ENCODE data around the gene DENND1A. TPM values are rescaled to one million over a fixed set of nuclear protein-coding genes. Genes with fewer than 3 reads are reported as not detected.
"Not testable (repeated sequence)": the region's sequence is repeated elsewhere in the genome, so short reads cannot be mapped to it uniquely, and the experiment has no call there.

Gene DENND1A
- total RNA-seq, 1 donor from 2014 or later, result 6.9 TPM

DNA sequence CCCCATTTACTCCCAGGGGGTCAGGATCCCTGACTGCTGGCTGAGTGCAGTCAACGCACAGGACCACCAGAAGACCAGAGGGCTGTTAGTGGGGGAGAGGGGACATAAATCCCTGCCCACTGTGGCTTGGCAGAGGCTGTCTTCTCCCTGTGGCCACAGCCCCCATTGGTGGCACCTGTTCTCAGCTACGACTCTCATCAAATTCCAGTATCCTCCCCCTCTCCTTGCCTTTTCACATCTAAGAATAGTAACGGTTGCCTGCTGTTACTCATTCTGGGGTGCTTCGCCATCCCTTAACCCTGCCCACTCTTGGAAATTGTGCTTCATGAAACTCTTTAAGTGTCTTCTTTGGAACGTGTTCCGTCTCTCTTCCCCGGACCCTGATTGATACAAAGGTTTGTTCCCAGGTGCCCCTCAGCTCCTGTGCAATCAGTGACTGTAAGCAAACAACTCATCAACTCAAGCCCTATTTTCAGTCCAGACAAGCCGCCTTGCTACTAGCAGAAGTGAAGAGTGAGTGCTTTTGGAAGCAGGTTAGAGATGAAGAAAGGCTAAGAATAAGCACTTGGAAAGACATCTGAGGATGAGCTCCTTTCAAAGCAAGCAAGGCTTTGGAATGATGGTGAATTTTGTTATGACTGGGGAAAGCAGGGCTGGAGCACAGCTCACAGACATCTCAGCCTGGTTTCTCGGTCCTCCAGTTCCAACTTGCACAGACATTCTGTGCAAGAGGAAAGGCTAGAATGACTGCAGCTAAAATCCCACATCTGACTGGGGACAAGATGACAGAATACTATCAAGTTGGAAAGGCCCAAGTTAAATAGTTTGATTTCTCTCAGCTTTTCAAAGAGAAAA, 22.9 kb upstream of the DENND1A start:
- DNase-seq (ENCODE audit: low read depth in 2 of 2), result no peak

DNA sequence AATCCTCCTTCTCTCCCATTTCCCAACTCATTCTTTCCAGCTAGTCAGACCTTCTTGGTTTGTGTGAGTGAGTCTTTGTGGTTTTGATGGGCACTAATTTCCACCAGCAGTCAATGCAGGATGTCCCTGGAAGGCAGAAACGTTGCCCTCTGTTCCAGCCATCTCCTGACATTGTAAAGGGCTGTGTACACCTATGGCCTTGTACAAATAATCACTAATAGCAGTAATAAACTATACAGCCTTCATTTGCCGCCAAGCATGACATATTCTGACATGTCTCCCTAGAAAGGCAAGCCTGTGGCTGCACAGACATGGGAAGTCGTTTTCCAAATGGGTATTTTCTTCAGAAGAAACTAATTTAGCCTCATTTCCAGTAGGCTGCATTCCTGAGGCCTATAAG, 18.4 kb upstream of the DENND1A start:
- no peak for DNase-seq (ENCODE audit: low read depth in 2 of 2)

DNA sequence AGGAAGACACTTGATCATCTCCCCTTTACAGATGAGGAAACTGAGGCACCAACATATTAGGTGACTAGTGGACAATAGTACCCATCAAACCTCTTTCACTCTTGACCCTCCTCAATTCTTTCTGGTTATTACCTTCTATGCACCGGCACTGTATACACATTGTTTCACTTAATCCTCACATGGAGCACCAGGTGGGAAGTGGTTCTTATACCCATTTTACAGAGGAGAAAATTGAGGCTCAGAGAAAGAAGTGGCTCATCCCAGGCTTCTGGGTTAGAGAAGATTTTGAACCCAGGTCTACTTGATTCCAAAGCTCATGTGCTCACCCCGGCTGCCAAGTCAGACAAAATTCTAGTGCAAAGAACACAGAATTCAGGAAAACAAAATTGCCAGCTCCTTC, 17.4 kb upstream of the DENND1A start:
- no peak for DNase-seq (ENCODE audit: low read depth in 2 of 2)

DNA sequence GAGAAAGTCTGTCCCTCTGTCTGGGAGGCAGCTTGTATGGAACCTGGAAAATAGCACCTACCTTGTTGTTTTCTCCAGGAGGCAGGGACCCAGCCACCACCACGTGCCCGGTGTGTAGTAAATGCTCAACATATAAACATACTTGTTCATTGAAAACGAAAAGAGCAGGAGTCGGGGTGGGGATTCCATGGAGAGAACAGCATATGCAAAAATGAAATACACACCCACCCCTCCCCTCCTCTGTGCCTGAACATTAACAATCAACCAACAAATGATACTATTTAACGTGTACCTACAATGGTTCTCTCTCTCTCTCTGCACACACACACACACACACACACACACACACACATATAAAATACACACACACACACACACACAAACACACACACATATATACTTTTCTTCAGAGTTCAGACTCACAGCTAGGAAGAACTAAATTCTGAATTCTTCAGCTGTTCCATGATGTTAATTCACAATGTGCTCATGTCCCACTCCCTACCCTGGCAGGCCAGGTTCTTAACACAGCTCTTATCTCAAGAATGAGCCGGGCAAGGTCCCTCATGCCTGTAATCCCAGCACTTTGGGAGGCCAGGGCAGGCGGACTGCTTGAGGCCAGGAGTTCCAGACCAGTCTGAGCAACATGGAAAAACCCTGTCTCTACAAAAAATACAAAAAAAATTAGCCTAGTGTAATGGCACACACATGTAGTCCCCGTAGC, 16.3 kb upstream of the DENND1A start:
- no peak for DNase-seq (ENCODE audit: low read depth in 2 of 2)

DNA sequence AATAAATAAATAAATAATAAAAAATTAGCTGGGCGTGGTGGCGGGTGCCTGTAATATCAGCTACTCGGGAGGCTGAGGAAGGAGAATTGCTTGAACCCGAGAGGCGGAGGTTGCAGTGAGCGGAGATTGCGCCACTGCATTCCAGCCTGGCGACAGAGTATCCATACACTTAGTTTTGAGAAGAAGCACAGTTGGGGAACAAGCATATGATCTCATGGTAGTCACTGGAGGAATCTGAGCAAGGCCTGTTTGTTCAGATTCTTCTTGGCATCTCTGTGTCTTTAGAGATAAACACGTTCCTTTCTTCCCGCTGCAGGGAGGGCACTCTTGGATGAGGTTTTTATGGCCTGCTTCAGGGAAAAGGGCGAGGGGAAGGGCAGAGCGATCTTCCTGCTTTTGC, 15.6 kb upstream of the DENND1A start:
- DNase-seq (ENCODE audit: low read depth in 2 of 2), result no peak

DNA sequence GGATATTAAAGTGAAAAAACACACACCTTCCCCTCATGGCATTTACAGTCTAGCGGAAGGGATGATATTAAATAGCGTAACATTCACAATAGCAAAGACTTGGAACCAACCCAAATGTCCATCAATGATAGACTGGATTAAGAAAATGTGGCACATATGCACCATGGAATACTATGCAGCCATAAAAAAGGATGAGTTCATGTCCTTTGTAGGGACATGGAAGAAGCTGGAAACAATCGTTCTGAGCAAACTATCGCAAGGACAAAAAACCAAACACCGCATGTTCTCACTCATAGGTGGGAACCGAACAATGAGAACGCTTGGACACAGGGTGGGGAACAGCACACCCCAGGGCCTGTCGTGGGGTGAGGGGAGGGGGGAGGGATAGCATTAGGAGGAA, 14.5 kb upstream of the DENND1A start:
- not testable (repeated sequence) for DNase-seq (ENCODE audit: low read depth in 2 of 2)

DNA sequence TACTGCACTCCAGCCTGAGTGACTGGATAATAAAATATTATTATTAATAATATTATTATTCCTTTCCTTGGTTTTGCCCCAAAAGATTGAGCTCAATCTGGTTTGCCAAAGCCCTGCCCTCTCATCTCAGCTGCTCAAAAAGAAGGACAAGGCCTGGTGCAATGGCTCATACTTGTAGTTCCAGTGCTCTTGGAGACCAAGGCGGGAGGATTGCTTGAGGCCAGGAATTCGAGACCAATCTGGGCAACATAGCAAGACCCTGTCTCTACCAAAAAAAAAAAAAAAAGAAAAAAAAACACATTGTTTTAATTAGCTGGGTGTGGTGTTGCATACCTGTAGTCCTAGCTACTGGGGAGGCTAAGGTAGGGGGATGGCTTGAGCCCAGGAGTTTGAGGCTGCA, 13.7 kb upstream of the DENND1A start:
- DNase-seq (ENCODE audit: low read depth in 2 of 2), result no peak

DNA sequence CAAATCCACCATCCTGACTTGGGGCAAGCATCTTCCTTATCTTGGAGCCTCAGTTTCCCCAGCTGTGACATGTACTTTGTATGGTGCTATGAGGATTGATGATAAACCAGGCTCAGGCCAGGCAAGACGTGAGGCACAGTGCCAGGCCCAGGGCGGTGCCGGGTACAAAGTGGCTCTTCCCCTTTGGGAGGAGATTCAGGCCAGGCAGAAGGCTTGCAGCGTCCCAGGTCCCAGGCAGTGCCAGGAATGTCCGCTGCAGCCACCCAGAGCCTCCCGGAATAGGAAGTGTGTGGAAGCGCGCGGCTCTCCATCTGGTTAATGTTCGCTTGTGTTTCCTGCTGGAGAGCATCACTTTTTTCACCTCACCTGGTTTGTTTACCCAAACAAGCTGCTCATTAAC, 12.6 kb upstream of the DENND1A start:
- no peak for DNase-seq (ENCODE audit: low read depth in 2 of 2)

DNA sequence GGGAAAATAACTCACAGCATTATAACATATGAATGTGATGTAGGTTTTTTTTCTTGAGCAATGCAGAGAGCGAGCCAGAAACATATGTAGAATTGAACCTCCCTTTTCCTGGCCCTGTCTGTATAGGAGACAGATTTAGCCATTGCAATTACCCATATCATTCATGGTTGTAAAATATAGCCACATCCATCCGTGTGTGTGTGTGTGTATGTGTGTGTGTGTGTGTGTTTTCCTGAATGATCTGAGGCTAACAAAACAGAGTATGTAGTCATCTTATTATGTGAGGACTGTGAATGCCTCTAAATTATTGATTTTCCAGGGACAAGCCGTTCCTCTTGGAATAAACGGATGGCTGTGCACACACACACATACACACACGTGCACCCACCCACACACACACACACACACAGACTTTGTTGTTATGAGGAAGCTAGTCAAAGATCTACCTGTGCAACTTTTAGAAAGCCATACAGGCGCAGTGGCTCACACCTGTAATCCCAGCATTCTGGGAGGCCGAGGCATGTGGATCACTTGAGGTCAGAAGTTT, 11.7 kb upstream of the DENND1A start:
- DNase-seq (ENCODE audit: low read depth in 2 of 2), result no peak

DNA sequence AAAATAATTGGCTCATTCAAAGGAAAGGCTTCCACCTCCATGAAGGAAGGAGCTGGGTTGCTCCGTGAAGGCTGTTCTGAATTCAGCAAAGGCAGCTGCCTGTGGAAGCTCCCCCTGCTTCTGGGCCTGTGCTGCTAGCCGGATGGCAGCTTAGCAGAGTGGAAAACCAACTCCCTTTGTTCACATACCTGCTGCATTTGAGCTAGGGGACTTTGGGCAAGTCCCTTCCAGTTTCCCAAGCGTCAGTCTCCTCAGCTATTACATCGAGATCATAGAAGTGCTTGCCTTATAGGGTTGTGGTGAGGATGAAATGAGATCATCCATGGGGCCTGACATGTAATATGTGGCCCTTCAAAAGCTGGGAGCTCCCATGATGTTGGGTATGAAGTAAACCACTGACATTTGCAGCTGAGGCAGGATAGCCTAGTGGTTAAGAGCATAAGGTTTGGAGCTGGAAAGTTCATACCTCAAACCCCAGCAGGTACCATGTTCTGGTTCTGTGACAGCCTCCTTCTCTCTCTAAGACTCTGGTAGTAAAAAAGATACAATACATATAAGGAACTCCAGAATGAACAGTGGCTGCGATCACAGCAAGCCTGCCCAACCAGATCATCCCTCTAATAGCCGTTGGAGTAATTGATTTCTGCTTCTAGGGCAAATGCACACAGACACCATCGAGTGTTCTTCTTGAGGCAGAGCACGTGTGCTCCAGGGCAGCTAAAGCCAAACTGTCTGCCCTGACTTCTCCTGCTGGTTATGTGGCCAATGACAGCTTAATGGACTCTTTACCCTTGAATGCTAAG, 11.0 kb upstream of the DENND1A start:
- no peak for DNase-seq (ENCODE audit: low read depth in 2 of 2)

DNA sequence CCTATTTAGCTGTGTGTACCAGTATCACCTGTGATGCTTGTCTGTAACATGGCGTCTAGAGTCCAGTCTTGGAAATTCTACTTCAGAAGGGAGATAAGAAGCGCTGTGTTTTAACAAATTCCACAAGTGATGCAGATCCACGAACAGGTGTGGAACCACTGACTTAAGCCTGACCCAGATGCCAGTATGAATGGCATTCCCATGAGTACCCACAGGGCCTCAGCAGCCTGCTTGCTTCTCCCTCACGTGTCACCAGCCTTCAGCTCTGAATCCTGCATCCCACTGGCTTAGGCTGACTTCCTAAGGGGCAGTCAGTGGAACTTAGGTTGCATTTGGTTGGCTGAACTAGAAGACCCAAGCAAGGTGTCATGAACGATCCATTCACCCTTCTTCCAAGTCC, 8.5 kb upstream of the DENND1A start:
- no peak for DNase-seq (ENCODE audit: low read depth in 2 of 2)

DNA sequence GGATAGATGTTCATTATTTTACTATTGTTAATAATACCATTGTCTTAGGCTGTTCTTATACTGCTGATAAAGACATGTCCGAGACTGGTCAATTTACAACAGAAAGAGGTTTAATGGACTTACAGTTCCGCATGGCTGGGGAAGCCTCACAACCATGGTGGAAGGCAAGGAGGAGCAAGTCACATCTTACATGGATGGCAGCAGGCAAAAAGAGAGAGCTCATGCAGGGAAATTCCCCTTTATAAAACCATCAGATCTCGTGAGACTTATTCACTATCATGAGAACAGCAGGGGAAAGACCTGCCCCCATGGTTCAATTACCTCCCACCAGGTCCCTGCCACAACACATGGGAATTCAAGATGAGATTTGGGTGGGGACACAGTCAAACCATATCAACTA, 6.6 kb upstream of the DENND1A start:
- DNase-seq (ENCODE audit: low read depth in 2 of 2), result not testable (repeated sequence)

DNA sequence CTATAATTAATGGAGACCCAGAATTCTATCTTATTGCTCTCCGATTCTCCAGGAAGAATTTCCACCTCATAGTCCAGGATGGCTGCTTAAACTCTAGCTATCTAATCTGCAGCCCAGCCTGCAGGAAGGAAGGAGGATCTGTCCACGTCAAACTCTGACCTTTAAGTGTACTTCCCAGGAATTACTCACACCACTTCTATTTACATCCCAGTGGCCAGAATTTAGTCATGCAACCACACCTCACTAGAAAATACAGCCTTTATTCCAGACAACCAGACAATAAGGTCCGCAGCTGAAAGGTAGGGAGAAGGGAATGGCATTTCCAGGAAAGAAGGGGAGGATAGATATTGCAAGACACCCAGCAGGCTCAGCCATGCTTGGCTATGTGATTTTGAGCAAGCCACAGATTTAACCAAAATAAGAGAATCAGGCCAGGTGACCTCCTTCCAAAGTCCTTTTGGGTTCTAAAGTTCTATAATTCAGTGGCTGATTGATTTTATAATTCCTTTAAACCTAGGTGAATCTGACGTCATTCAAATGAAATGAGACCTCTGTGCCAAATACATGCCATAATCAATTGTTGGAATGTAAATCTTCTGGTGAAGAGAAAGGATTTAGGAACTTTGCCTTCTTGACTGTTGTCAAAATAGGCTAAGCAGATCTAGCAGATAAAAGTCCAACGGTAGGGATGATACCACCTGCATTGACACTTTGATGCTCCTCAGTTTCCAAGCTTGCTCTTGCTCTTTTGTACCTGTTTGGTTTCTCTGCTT, 3.7 kb upstream of the DENND1A start:
- DNase-seq (ENCODE audit: low read depth in 2 of 2), result peak; percentile 23 to 65

DNA sequence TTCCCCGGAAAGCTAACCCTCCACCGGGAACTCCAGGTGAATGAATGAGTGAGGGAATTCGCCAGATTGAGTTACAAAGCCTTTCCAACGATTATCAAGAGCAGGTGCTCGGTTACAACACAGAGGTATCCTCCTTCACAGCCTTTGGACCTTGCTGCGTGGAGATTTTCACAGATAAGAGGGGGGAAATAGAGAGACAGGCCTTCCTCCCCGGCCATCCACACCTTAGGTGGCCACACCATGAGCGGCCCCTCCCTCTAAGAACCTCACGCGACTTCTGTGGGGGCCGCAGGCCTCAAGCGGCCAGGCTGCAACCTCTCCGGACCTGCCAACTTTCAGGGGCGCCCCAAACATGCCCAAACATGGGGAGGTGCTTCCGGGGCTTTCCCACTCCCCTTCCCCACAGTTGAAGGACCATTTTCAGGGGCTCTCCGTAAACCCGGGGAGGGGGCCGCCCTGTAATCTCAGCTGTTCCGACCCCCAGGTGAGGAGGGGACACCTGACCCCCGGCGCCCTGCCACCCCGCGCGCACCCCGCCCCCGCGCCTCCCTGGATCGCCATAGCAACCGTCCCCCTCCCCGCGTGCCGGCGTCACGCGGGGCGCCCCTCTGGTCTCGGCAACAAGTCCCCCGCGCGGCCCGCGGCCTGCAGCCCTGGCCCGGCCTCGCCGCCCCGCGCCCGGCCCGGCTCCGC, 603 bp downstream of the DENND1A start:
- DNase-seq (ENCODE audit: low read depth in 2 of 2), result no peak

DNA sequence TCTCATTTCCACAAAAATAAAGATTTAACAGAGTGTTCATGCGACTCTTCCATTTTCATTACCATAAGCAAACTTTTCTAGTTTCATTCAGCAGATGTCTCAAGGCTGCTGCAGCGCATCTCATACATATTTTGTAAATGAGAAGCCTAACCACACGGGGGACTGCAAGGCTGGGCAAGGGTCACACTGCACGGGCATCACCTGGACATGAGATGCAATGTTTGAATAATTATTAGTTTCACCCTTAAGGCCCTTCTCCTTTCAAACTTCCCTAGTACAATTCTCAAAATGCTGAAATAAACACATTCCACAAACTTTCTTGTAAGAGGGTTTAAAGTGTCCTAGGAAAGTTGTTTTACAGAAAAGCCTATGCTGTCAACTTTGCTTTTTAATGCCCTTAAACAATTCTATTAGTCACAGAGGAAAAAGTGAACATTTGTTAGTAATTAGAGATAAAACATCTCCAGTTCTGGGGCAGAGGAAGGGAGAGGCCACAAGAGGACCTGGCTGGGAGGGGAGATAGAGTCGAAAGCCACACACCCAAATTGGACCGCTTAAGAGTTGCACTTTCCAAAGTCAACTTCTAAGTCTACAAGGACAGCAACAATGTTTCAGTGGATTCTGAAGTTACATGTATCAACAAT, 1.3 kb downstream of the DENND1A start:
- DNase-seq (ENCODE audit: low read depth in 2 of 2), result peak in 1 of 2 donors; percentile 10

DNA sequence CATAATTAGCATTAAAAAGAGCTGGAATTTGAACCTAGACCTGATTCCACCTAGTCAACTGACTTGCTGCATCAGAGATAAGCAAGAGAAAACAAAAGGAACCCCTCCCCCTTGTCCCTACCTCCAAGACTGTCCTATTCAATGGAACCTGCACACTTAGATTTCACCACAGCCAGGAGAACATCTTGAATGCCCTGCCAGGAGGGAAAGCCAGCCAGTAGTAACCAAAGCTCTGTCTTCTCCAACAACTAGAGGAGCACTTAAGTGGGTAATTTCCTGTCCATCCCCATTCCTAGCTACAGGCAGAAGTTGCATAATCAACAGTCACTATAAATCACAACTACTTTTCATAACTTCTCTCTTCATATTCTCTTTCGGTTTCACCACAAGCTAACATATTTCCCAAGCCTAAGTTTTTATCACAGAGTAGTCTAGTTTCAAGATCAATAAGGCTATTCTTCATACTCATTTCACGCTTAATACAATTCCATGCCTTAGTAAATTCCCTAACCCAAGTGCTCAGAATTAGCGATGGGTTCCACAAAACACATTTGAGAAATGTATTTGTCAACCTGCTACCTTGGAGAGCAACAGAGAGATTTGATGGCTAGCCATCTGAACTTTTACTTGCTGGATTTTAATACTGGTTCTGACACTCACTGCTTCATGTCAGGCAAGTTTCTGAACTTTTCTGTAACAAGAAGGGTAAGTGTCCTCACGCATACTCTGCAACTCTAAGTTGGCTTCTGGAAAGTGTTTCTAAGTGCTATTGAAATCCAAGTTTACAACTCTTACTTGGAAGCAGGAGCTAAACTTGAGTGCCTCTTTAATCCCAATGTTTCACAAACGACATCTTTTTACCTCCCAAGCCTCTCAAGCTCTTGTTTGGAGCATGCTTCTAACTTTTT, 2.0 kb downstream of the DENND1A start:
- peak; percentile 19 to 53 for DNase-seq (ENCODE audit: low read depth in 2 of 2)

DNA sequence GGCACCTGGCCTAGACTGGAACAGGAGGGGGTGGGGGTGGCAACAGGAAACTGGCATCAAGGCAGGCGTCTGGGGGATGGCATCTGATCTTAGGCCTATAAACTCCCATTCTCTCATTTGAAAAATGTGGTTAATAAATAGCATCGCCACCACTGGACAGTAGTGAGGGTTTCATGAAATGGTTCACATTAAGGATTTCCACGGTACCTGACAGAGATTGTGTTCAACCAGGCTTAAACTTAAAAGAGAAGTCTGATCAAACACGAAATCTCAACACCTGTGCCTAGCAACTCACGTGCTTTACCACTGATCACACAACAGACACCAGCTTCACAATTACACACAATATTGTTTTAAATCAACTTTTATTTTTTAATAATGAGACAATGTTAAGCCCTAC, 3.0 kb downstream of the DENND1A start:
- no peak for DNase-seq (ENCODE audit: low read depth in 2 of 2)

DNA sequence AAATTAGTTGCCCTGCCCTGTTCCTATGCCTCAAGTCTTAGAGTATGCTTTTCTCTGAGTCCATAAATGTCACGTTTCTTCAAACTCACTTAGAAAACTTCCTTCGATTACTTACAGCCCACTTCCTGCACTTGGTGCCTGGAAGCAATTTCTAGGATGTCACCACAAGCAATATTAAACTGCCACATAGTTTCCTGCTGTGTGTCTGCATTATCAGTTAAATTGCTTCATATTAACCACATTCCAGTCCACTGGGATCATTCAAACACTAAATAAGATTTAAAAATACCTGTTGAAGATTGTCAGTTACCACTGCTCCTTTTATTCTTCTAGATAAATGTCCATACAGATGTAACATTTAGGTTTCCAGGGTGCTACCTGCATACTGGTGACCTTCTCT, 4.1 kb downstream of the DENND1A start:
- DNase-seq (ENCODE audit: low read depth in 2 of 2), result no peak

DNA sequence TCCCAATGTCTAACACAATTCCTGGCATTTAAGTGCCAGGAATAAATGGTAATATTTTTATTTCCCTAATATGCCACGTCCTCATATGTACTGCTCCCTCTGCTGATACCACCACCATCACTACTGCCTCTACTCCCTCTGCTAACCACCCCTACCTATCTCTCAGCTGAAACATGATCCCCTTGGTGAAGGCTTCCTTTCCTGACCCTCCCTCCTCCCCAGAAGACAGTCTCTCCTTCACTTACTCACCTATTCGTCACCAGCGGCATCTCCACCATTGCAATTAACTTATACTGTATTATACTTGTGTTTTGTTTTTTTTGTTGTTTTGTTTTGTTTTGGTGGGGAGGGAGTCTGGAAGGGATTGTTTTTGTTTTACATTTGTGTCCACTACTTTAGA, 4.8 kb downstream of the DENND1A start:
- no peak for DNase-seq (ENCODE audit: low read depth in 2 of 2)

Data from lung microvascular endothelial cell (primary cell).